ENCODE measurements around the gene CNBD2. TPM values are rescaled to one million over a fixed set of nuclear protein-coding genes. Genes with fewer than 3 reads are reported as not detected.
A peak's percentile ranks its signal among the peaks of the same experiment; 100 is the strongest.
"Not testable (repeated sequence)": the region's sequence is repeated elsewhere in the genome, so short reads cannot be mapped to it uniquely, and the experiment has no call there.

Gene CNBD2
- total RNA-seq, 1 donor from 2014 or later, result 1.8 TPM

GRCh38 chr20:35942243-35942642, 26.1 kb upstream of the CNBD2 start:
- H3K4me3 ChIP-seq (ENCODE audit: low read depth, low read length), result no peak overlapping the region
- DNase-seq (ENCODE audit: low read depth), result no peak
- H3K36me3 ChIP-seq (ENCODE audit: control insufficient read depth, insufficient read depth, low read length), result peaks cover 2% of the 10 kb centered on the region
- no peak for TF ChIP-seq CTCF (IDR thresholded peaks at IDR 0.05; ENCODE audit: insufficient read depth, low read length, severe bottlenecking)
- H3K27me3 ChIP-seq (ENCODE audit: control insufficient read depth, insufficient read depth, low read length), result no peaks in the 10 kb centered on the region
- no peak for FAIRE-seq

GRCh38 chr20:35947489-35947888, 20.9 kb upstream of the CNBD2 start:
- H3K4me3 ChIP-seq (ENCODE audit: low read depth, low read length), result no peak overlapping the region
- DNase-seq (ENCODE audit: low read depth), result peak; percentile 31
- no peak for FAIRE-seq
- TF ChIP-seq CTCF (IDR thresholded peaks at IDR 0.05; ENCODE audit: insufficient read depth, low read length, severe bottlenecking), result peak; percentile 49
- peaks cover 2% of the 10 kb centered on the region for H3K36me3 ChIP-seq (ENCODE audit: control insufficient read depth, insufficient read depth, low read length)
- no peaks in the 10 kb centered on the region for H3K27me3 ChIP-seq (ENCODE audit: control insufficient read depth, insufficient read depth, low read length)

- DNase-seq (ENCODE audit: low read depth), result no peak
- peaks cover 2% of the 10 kb centered on the region for H3K36me3 ChIP-seq (ENCODE audit: control insufficient read depth, insufficient read depth, low read length)
Observed at GRCh38 chr20:35947907-35948306, 20.5 kb upstream of the CNBD2 start.

GRCh38 chr20:35950093-35950492, 18.3 kb upstream of the CNBD2 start:
- Histone ChIP-seq H3K36me3 (ENCODE audit: control insufficient read depth, insufficient read depth, low read length) (peaks cover 2% of the 10 kb centered on the region), H3K4me3 (ENCODE audit: low read depth, low read length) (no peak overlapping the region), H3K27me3 (ENCODE audit: control insufficient read depth, insufficient read depth, low read length) (no peaks in the 10 kb centered on the region)
- TF ChIP-seq CTCF (IDR thresholded peaks at IDR 0.05; ENCODE audit: insufficient read depth, low read length, severe bottlenecking), result no peak
- no peak for FAIRE-seq
- DNase-seq (ENCODE audit: low read depth), result no peak

More at GRCh38 chr20:35947907-35948306, 20.5 kb upstream of the CNBD2 start:
- no peak for FAIRE-seq
- Histone ChIP-seq H3K4me3 (ENCODE audit: low read depth, low read length) (no peak overlapping the region), H3K27me3 (ENCODE audit: control insufficient read depth, insufficient read depth, low read length) (no peaks in the 10 kb centered on the region)
- no peak for TF ChIP-seq CTCF (IDR thresholded peaks at IDR 0.05; ENCODE audit: insufficient read depth, low read length, severe bottlenecking)

GRCh38 chr20:35952080-35952479, 16.3 kb upstream of the CNBD2 start:
- not testable (repeated sequence) for H3K4me3 ChIP-seq (ENCODE audit: low read depth, low read length); DNase-seq (ENCODE audit: low read depth); FAIRE-seq; H3K36me3 ChIP-seq (ENCODE audit: control insufficient read depth, insufficient read depth, low read length); H3K27me3 ChIP-seq (ENCODE audit: control insufficient read depth, insufficient read depth, low read length)

- DNase-seq (ENCODE audit: low read depth) (peak; percentile 27), FAIRE-seq (no peak)
- Histone ChIP-seq H3K36me3 (ENCODE audit: control insufficient read depth, insufficient read depth, low read length) (peaks cover 2% of the 10 kb centered on the region), H3K27me3 (ENCODE audit: control insufficient read depth, insufficient read depth, low read length) (no peaks in the 10 kb centered on the region), H3K4me3 (ENCODE audit: low read depth, low read length) (peak overlapping the region; percentile 85)
- TF ChIP-seq CTCF (IDR thresholded peaks at IDR 0.05; ENCODE audit: insufficient read depth, low read length, severe bottlenecking), result no peak
Observed at GRCh38 chr20:35952480-35953386, 15.7 kb upstream of the CNBD2 start.

Measured in bronchial epithelial cell (primary cell).